SH-SY5Y (cell line): ENCODE results near the gene EIF2S1.

Experiments used
- GATA2 ChIP-seq: IDR thresholded peaks from 2 replicates; pipeline ENCODE4 v1.6.1; 2011; ENCODE audit warnings: mild to moderate bottlenecking, low read depth, low read length
- GATA3 ChIP-seq: IDR thresholded peaks from 2 replicates; pipeline ENCODE4 v1.6.1; 2011; ENCODE audit warnings: low read depth, mild to moderate bottlenecking, low read length, moderate library complexity

Gene EIF2S1

DNA sequence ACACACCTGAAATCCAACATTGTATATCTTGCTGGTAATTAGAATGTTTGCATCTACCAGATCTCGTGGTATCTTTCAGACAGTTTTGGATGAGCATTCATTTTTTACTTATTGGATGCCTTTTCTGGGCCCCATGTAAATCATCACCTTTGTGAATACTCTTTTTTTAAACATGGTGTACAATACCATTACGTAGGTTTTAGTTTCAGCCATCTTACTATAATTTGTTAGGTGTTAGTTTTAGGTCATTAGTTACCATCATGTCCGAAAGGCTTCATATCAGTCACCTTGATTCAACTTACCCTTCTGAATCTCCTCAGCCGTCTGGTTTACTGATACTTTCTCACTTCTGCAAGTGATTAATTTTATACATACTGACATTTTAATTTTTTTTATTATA lies 5.3 kb downstream of the EIF2S1 start:
- TF ChIP-seq GATA2: no peak
- no peak for TF ChIP-seq GATA3

DNA sequence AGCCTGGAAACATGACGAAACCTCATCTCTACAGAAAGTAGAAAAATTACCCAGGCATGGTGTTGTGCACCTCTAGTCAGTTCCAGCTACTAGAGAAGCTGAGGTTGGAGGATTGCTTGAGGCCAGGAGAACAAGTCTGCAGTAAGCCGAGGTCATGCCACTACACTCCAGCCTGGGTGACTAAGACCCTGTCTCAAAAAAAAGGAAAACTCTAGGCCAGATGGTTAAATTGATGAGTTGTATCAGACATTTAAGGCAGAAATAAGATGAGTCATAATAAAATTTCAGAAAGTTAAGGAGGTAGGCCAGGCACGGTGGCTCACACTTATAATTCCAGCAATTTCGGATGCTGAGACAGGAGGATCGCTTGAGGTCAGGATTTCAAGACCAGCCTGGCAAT lies 10.7 kb downstream of the EIF2S1 start:
- no peak for TF ChIP-seq GATA3
- TF ChIP-seq GATA2: no peak

DNA sequence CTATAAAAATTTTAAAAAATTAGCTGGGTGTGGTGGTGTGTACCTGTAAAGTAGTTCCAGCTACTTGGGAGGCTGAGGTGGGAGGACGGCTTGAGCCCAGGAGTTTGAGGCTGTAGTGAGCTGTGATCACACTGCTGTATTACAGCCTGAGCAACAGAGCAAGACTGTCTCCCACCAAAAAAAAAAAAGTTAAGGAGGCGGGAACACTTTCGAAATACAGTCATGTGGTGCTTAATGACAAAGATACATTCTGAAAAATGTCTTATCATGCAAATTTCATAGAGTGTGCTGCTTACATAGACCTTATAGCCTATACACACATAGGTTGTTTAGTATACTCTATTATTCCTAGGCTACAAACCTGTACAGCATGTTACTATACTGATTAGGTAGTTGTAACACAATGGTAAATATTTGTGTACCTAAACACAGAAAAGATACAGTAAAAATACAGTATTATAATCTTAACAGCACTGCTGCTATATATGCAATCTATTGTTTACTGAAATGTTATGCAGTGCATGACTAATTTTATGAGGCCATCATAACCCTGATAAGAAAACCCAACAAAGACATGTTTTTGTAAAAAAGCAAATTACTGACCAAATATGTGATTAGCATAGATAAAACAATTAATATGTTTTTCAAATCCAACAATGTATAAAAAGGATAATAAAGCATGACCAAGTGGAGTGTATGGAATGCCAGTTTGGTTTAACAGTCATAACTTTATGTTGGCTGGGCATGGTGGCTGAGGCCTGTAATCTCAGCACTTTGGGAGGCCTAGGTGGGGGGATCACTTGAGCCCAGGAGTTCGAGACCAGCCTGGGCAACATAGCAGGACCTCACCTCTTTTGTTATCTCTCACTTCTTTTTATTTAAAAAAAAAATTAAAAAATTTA lies 11.4 kb downstream of the EIF2S1 start:
- no peak for TF ChIP-seq GATA2
- TF ChIP-seq GATA3: no peak

DNA sequence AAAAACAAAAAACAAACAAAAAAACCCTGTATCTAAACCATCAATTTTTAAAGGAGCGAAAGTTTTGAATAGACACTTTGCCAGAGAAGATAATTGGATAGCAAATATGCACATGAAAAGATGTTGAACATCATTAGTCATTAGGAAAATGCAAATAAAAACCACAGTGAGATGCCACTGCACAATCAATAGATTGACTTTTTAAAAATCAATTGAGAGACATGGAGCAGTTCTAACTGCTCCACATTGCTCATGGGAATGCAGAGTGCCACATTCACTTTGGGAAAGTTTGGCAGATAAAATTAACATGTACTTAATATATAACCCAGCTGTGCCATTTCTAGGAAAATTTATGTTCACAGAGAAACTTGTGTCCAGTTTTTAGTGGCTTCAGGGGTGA lies 12.7 kb downstream of the EIF2S1 start:
- TF ChIP-seq GATA3: no peak
- TF ChIP-seq GATA2: no peak

DNA sequence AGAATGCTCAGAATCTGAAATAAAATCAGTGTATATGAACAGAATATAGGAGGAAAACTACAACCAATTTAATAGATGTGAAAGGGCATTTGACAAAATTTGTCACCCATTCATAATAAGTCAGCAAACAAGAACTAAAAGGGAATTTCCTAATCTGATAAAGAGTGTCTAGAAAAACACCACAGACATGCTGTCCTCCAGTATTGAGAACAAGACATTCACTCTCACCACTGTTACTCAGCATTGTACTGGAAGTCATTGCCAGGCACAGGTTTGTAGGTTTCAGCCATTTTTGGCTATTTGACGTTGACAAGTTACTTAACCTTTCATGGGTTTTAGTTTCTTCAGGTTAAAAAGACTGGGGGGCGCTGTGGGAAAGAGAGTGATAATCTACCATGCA lies 13.2 kb downstream of the EIF2S1 start:
- TF ChIP-seq GATA2: no peak
- TF ChIP-seq GATA3: no peak

DNA sequence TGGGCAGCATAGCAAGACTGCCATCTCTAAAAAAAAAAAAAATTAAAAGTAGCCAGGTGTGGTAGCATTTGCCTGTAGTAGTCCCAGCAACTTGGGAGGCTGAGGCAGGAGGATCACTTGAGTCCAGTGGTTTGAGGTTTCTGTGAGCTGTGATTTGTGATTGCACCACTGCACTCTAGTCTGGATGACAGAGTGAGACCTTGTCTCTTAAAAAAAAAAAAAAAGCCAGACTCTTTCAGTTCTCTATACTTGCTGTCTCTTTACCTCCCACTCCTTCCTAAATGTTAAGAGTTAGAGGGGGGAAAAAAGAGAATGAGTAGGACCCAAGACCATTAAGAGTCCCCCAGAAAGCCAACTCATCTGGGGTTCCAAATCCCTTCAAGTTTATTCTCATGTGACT lies 17.8 kb downstream of the EIF2S1 start:
- TF ChIP-seq GATA2: no peak
- TF ChIP-seq GATA3: no peak

DNA sequence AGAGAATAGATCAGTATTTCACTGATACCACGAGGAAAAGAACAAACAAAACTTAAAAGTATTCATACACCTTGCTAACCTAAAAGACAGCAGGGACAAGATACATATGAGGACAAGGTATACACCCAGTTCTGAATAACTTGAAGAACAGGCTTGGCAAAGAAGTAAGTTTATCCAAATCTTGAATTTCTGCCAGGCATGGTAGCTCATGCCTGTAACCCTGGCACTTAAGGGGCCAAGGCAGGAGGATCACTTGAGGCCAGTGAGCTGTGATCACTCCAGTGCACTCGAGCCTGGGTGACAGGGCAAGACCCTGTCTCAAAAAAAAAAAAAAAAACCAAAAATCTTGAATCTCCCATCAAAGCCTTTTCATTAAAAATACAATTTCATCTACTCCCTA lies 25.0 kb downstream of the EIF2S1 start:
- TF ChIP-seq GATA3: no peak
- no peak for TF ChIP-seq GATA2

DNA sequence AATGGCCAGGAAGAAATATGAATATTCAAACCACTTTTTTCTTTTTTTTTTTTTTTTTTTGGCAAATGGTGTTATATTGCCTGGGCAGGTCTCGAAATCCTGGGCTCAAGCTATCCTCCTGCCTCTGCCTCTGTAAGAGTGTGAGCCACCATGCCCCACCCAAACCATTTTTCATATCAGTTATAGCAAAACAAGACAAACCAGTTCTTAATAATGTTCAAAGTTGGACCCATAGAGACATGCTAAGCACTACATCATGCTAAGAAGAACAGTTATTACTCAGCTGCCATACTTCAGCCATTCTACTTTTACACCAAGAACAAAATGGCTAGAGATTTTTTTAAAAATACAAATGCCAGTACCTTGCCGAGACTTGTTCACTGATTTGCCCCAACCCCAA lies 25.5 kb downstream of the EIF2S1 start:
- no peak for TF ChIP-seq GATA2
- TF ChIP-seq GATA3: no peak

DNA sequence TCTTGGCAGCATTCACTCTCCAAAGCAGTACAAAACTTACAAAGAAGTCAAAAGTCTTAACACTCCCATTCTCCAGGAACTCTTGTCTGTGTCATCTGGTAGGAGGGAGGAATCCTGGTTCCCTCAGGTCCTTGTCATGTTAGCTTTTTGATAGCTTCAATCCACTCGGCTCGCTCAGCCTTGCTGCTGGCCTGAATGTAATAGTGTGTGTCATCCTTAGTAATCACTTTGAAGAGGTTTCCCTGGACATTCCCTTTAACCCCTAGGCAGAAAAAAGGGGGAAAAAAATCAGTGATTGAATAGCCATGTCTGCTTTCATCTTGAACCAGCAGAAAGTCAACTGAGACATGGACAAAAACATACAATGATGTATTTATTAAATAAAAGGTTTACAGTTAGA lies 27.1 kb downstream of the EIF2S1 start:
- no peak for TF ChIP-seq GATA2
- TF ChIP-seq GATA3: no peak

DNA sequence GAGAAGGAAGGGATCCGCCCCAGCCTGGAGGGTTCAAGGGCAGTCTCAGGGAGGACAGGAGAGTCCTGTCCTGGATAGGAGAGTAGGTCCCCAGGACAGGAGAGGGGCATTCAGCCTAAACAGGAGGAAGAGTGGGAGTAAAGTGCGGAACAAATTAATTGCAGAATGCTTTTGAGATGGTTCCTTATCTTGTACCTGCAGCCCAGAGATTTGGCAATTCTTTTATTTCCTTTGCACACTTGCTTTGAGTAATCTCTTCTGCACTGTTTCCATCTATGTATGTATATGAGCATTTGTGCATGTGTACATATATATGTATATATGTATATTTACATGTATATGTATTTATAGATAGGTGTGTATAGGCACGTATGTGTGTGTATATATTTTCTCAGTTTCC lies 29.1 kb downstream of the EIF2S1 start:
- no peak for TF ChIP-seq GATA3
- TF ChIP-seq GATA2: no peak

DNA sequence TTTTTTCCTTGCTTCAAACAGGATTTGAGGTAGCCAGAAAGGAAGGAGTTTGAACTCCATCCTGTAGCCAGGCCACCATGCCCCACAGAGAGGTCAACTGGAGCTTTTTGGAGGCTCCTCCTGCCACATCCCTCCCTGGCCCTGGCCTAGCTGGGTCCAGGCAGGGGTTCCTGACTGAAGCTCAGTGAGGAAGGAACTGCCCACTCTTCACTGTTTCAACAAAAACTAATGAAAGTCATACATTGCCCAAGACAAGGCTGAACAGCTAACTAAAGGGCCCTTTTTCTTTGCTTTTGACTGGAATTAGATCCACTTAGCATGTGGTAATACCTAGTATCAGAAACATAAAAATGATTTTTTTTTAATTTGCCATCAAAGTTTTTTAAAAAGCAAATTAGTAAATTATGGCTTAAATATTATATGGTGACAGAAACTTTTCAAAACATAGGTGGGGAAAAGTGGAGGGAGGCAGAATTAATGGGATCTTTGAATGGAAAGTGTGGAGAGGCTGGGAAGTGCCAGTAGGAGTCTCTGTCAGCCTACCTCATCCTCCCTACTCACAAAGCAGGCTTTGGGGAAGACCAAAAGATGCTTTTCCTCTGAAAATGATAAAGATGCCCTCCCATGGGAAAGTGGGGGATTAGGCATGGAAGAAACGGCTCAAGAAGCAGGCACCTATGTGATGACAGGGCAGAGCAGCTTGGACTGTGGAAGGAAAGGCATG lies 29.8 kb downstream of the EIF2S1 start:
- no peak for TF ChIP-seq GATA2

DNA sequence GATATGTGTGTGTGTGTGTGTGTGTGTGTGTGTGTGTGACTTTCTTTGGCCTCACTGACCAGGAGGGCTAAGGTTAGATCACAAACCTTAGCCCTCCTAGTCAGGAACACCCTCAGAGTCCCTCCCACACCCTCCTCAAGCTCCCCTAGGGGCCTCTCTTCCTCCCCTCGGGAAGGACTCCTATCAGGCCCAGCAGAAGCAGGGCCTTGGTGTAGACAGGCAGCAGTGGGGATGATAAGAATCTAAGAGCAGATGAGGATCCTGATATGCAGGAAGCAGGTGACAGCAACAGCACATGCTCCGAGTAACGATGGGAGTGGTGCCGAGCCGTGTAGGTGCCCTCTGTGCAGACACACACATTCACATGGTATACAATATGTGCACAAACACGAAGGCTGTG lies 31.1 kb downstream of the EIF2S1 start:
- TF ChIP-seq GATA3 (no peak), GATA2 (peak; percentile 75)

DNA sequence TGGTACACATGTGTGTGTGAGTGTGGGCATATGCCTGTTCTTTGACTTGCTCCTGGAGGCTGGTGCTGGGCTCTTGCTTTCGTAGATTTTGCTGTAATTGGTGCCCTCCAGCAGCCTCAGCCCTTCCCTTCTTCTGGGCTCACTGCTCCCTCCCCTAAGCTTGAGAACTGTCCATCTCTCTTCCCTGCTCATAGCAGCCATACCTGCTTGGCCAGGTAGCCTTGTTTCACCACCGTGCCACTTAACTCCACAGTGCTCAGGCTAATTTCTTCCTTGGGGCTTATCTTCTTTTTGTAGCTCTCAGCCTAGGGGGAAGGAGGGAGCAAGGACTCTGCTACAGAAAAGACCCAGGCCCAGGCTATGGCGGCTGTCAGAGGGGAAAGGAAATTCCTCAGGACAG lies 32.0 kb downstream of the EIF2S1 start:
- TF ChIP-seq GATA3 (no peak), GATA2 (no peak)

DNA sequence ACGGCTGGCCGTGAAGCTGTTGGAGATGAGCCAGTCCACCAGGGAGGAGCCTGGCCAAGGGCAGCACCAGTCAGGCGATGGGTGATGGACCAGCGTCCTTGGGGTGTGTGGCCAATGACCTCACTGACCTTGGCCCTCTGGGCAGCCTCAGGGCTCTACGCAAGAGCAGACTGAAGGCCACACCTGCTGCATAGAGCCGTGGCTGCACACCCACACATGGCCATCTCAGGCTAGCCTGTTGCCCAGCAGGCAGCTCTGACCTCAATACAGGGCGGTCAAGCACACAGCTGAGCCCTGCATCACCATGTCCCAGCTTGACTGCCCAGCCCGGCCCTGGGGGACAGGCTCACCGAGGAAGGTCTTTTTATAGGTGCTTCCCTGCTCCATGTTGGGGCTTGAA lies 32.7 kb downstream of the EIF2S1 start:
- no peak for TF ChIP-seq GATA3
- TF ChIP-seq GATA2: no peak

DNA sequence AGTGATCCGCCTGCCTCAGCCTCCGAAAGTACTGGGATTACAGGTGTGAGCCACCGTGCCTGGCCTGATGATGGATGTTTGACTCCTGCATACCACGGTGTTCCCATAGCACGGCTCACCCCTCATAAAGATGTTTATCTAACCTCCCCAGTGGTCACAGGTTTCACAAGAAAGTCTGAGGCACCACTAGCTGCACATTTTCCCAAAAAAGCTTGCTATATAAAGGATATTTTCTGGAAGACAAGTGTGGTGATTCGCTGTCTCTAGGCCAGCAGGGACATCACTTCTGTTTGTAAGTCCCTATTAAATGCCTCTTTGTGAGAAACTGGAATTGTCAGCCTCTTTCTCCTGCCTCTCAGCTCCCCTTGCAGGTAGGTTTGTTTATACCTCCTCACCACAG lies 33.6 kb downstream of the EIF2S1 start:
- TF ChIP-seq GATA3 (no peak), GATA2 (no peak)
